ENCODE data around the gene RNF168. TPM values are rescaled to one million over a fixed set of nuclear protein-coding genes. Genes with fewer than 3 reads are reported as not detected.

Gene RNF168
- total and polyA plus RNA-seq, 2 donors (not counting 1 experiment from before 2014, with no cell fraction given), result 3.4 to 42.7 TPM

GRCh38 chr3:196519718-196520082 is 16.1 kb upstream of the RNF168 start:
- Histone ChIP-seq H3K4me2 (replicated peaks; ENCODE audit: low read depth, low read length, poor library complexity, severe bottlenecking) (no peak overlapping the region), H4K20me1 (ENCODE audit: control insufficient read depth, insufficient read depth, low read length, poor library complexity, severe bottlenecking) (no peaks in the 10 kb centered on the region), H3K36me3 (replicated peaks in 1 of 2; ENCODE audit: control extremely low read depth in 1 of 2, control insufficient read depth in 1 of 2, extremely low read depth in 1 of 2, insufficient read depth in 2 of 2, low read length in 1 of 2) (no peaks in the 10 kb centered on the region), H2AFZ (ENCODE audit: insufficient read depth, low read depth, low read length, poor library complexity, severe bottlenecking) (no peak overlapping the region), H3K27me3 (replicated peaks in 1 of 4; ENCODE audit: control extremely low read depth in 1 of 4, control insufficient read depth in 3 of 4, insufficient read depth in 4 of 4, low read length in 3 of 4) (no peaks in the 10 kb centered on the region), H3K4me3 (ENCODE audit: control extremely low read depth in 1 of 5, extremely low read depth in 1 of 5, insufficient read depth in 1 of 5, low read depth in 2 of 5, low read length in 4 of 5) (no peak overlapping the region), H3K9me3 (ENCODE audit: control extremely low read depth in 1 of 3, control insufficient read depth in 2 of 3, insufficient read depth in 1 of 3, low read length in 2 of 3) (peaks cover 7 to 78% (median 61%) of the 10 kb centered on the region in 3 donors), H3K4me1 (ENCODE audit: control insufficient read depth in 2 of 2, insufficient read depth in 2 of 2, low read length in 2 of 2) (no peaks in the 10 kb centered on the region), H3K27ac (ENCODE audit: low read length in 2 of 2) (no peak overlapping the region), H3K79me2 (ENCODE audit: control insufficient read depth, insufficient read depth, low read length) (no peaks in the 10 kb centered on the region), H3K9ac (ENCODE audit: low read length) (no peak overlapping the region)
- CTCF ChIA-PET, result interaction anchor here (0.7 to 1.5 kb wide), 2 partner anchors 10 to 268 kb away, joined by 3 to 5 read pairs; no protein-coding TSS in a partner anchor
- POLR2A ChIA-PET, result no interaction called here
- H3K4me3 Mint-ChIP-seq, result no peak overlapping the region
- intact Hi-C loops (cut with micrococcal nuclease), result no loop called here
- H3K9me3 Mint-ChIP-seq (ENCODE audit: insufficient read depth), result peaks cover 33% of the 10 kb centered on the region
- H3K27ac Mint-ChIP-seq, result no peak overlapping the region
- DNase-seq (peak; percentile 55), ATAC-seq (ENCODE audit: low read depth) (no peak)
- TF ChIP-seq EZH2 (IDR thresholded peaks at IDR 0.05; ENCODE audit: borderline replicate concordance, insufficient read depth, low read depth, low read length, poor library complexity, severe bottlenecking) (no peak), CTCF (IDR thresholded peaks at IDR 0.05) (no peak)
- H3K4me1 Mint-ChIP-seq, result no peaks in the 10 kb centered on the region
- H3K27me3 Mint-ChIP-seq, result no peaks in the 10 kb centered on the region
- no CpG with 5 or more reads among the region's 5 CpGs for WGBS (ENCODE audit: insufficient coverage)

GRCh38 chr3:196518966-196519717 is 15.6 kb upstream of the RNF168 start:
- Mint-ChIP-seq H3K4me3 (no peak overlapping the region), H3K4me1 (no peaks in the 10 kb centered on the region), H3K27ac (no peak overlapping the region)

More at GRCh38 chr3:196518966-196519717, 15.6 kb upstream of the RNF168 start:
- WGBS (ENCODE audit: insufficient coverage), result 32% methylated on average over 6 of the region's 12 CpGs
- no peak overlapping the region for H2AFZ ChIP-seq (ENCODE audit: insufficient read depth, low read depth, low read length, poor library complexity, severe bottlenecking)
- no peaks in the 10 kb centered on the region for H3K36me3 ChIP-seq (replicated peaks in 1 of 2; ENCODE audit: control extremely low read depth in 1 of 2, control insufficient read depth in 1 of 2, extremely low read depth in 1 of 2, insufficient read depth in 2 of 2, low read length in 1 of 2)
- peaks cover 3% of the 10 kb centered on the region for H3K27me3 Mint-ChIP-seq
- no peak overlapping the region for H3K4me3 ChIP-seq (ENCODE audit: control extremely low read depth in 1 of 5, extremely low read depth in 1 of 5, insufficient read depth in 1 of 5, low read depth in 2 of 5, low read length in 4 of 5)
- TF ChIP-seq CTCF (IDR thresholded peaks at IDR 0.05), result peak; percentile 22
- no peak for TF ChIP-seq EZH2 (IDR thresholded peaks at IDR 0.05; ENCODE audit: borderline replicate concordance, insufficient read depth, low read depth, low read length, poor library complexity, severe bottlenecking)
- no peaks in the 10 kb centered on the region for H3K79me2 ChIP-seq (ENCODE audit: control insufficient read depth, insufficient read depth, low read length)
- H4K20me1 ChIP-seq (ENCODE audit: control insufficient read depth, insufficient read depth, low read length, poor library complexity, severe bottlenecking), result no peaks in the 10 kb centered on the region
- CTCF ChIA-PET, result interaction anchor here (0.7 to 2.1 kb wide), 4 partner anchors 9 to 445 kb away, joined by 3 to 9 read pairs (median 4); no protein-coding TSS in a partner anchor
- H3K9me3 ChIP-seq (ENCODE audit: control extremely low read depth in 1 of 3, control insufficient read depth in 2 of 3, insufficient read depth in 1 of 3, low read length in 2 of 3), result peaks cover 7 to 75% (median 61%) of the 10 kb centered on the region in 3 donors
- intact Hi-C loops (cut with micrococcal nuclease), result no loop called here
- H3K27ac ChIP-seq (ENCODE audit: low read length in 2 of 2), result no peak overlapping the region
- ATAC-seq (ENCODE audit: low read depth), result no peak
- H3K4me1 ChIP-seq (ENCODE audit: control insufficient read depth in 2 of 2, insufficient read depth in 2 of 2, low read length in 2 of 2), result no peaks in the 10 kb centered on the region
- peak; percentile 53 for DNase-seq
- POLR2A ChIA-PET, result no interaction called here
- H3K9me3 Mint-ChIP-seq (ENCODE audit: insufficient read depth), result peaks cover 35% of the 10 kb centered on the region
- no peaks in the 10 kb centered on the region for H3K27me3 ChIP-seq (replicated peaks in 1 of 4; ENCODE audit: control extremely low read depth in 1 of 4, control insufficient read depth in 3 of 4, insufficient read depth in 4 of 4, low read length in 3 of 4)
- no peak overlapping the region for H3K4me2 ChIP-seq (replicated peaks; ENCODE audit: low read depth, low read length, poor library complexity, severe bottlenecking)
- H3K9ac ChIP-seq (ENCODE audit: low read length), result no peak overlapping the region

Data from B cell (primary cell).